ENCODE results near the gene SPATA13. TPM values are rescaled to one million over a fixed set of nuclear protein-coding genes. Genes with fewer than 3 reads are reported as not detected.

Gene SPATA13
- total and polyA plus RNA-seq, 3 experiments from 2014 or later: 60.7 to 97.8 (median 65.1) TPM

GRCh38 chr13:24254146-24254841 lies 93.8 kb downstream of the SPATA13 start:
- peaks cover 84 to 95% (median 92%) of the 10 kb centered on the region in 3 donors for H3K4me1 Mint-ChIP-seq

GRCh38 chr13:24257497-24257896 lies 97.0 kb downstream of the SPATA13 start:
- H3K27ac Mint-ChIP-seq: peak overlapping the region; percentile 83 to 95 (median 88)
- Histone ChIP-seq H3K27ac (ENCODE audit: low read depth, low read length) (no peak overlapping the region), H3K36me3 (ENCODE audit: insufficient read depth, low read length) (no peaks in the 10 kb centered on the region), H3K27me3 (ENCODE audit: insufficient read depth, low read length, poor library complexity, severe bottlenecking) (no peaks in the 10 kb centered on the region), H3K4me1 (ENCODE audit: insufficient read depth, low read length) (peaks cover 79% of the 10 kb centered on the region), H3K9me3 (ENCODE audit: low read length) (no peaks in the 10 kb centered on the region), H3K4me3 (ENCODE audit: low read length) (no peak overlapping the region)
- H3K4me1 Mint-ChIP-seq: peaks cover 88 to 99% (median 97%) of the 10 kb centered on the region in 3 donors
- no peak for DNase-seq
- H3K9me3 Mint-ChIP-seq: no peaks in the 10 kb centered on the region
- H3K36me3 Mint-ChIP-seq: peaks cover 6 to 72% (median 15%) of the 10 kb centered on the region in 3 donors
- peak overlapping the region in 1 of 7 donors; percentile 32 for H3K4me3 Mint-ChIP-seq
- ChIA-PET CTCF (interaction anchor here (1.2 to 9.7 kb wide), 5 partner anchors 10 to 33 kb away, joined by 3 to 91 read pairs (median 4); no protein-coding TSS in a partner anchor), POLR2A (interaction anchor here (8.5 kb wide), 1 partner anchor 12 kb away, joined by 221 read pairs; no protein-coding TSS in a partner anchor)
- no peaks in the 10 kb centered on the region for H3K27me3 Mint-ChIP-seq

More at GRCh38 chr13:24254146-24254841, 93.8 kb downstream of the SPATA13 start:
- Mint-ChIP-seq H3K27ac (peak overlapping the region; percentile 95 to 100 (median 98)), H3K9me3 (no peaks in the 10 kb centered on the region), H3K36me3 (peaks cover 6 to 65% (median 12%) of the 10 kb centered on the region in 3 donors), H3K27me3 (no peaks in the 10 kb centered on the region), H3K4me3 (peak overlapping the region; percentile 91 to 99 (median 99))
- Histone ChIP-seq H3K27me3 (ENCODE audit: insufficient read depth, low read length, poor library complexity, severe bottlenecking) (no peaks in the 10 kb centered on the region), H3K4me1 (ENCODE audit: insufficient read depth, low read length) (peaks cover 71% of the 10 kb centered on the region), H3K36me3 (ENCODE audit: insufficient read depth, low read length) (no peaks in the 10 kb centered on the region), H3K4me3 (ENCODE audit: low read length) (peak overlapping the region; percentile 89), H3K9me3 (ENCODE audit: low read length) (no peaks in the 10 kb centered on the region), H3K27ac (ENCODE audit: low read depth, low read length) (peak overlapping the region; percentile 85)
- ChIA-PET CTCF (interaction anchor here (0.7 to 9.7 kb wide), 7 partner anchors 8 to 30 kb away, joined by 3 to 91 read pairs (median 11); no protein-coding TSS in a partner anchor), POLR2A (interaction anchor here (0.6 to 8.5 kb wide), 5 partner anchors 15 to 52 kb away, joined by 3 to 221 read pairs (median 4); no protein-coding TSS in a partner anchor)
- peak; percentile 56 to 87 (median 73) for DNase-seq

GRCh38 chr13:24261566-24261965 lies 101.0 kb downstream of the SPATA13 start:
- CTCF ChIA-PET: interaction anchor here (0.5 to 9.7 kb wide), 6 partner anchors 8 to 244 kb away, joined by 3 to 91 read pairs (median 4); no protein-coding TSS in a partner anchor
- no peaks in the 10 kb centered on the region for H3K9me3 ChIP-seq (ENCODE audit: low read length)
- peak overlapping the region; percentile 27 for H3K4me3 ChIP-seq (ENCODE audit: low read length)
- H3K27ac Mint-ChIP-seq: peak overlapping the region; percentile 76 to 95 (median 90)
- H3K27ac ChIP-seq (ENCODE audit: low read depth, low read length): no peak overlapping the region
- peaks cover 92% of the 10 kb centered on the region for H3K4me1 ChIP-seq (ENCODE audit: insufficient read depth, low read length)
- H3K36me3 Mint-ChIP-seq: peaks cover 0 to 49% (median 8%) of the 10 kb centered on the region in 3 donors
- H3K9me3 Mint-ChIP-seq: no peaks in the 10 kb centered on the region
- DNase-seq: peak; percentile 26 to 72 (median 65)
- peaks cover 89 to 98% (median 97%) of the 10 kb centered on the region in 3 donors for H3K4me1 Mint-ChIP-seq
- H3K27me3 Mint-ChIP-seq: no peaks in the 10 kb centered on the region
- H3K4me3 Mint-ChIP-seq: peak overlapping the region; percentile 49 to 80 (median 71)
- H3K36me3 ChIP-seq (ENCODE audit: insufficient read depth, low read length): no peaks in the 10 kb centered on the region
- H3K27me3 ChIP-seq (ENCODE audit: insufficient read depth, low read length, poor library complexity, severe bottlenecking): no peaks in the 10 kb centered on the region
- POLR2A ChIA-PET: interaction anchor here (0.8 to 2.6 kb wide), 5 partner anchors 10 to 32 kb away, joined by 3 to 15 read pairs (median 3); no protein-coding TSS in a partner anchor

- Mint-ChIP-seq H3K4me1 (peaks cover 93 to 98% (median 97%) of the 10 kb centered on the region in 3 donors), H3K4me3 (peak overlapping the region; percentile 31 to 89 (median 83)), H3K27ac (peak overlapping the region; percentile 92 to 100 (median 98)), H3K36me3 (peaks cover 0 to 44% (median 9%) of the 10 kb centered on the region in 3 donors), H3K9me3 (no peaks in the 10 kb centered on the region), H3K27me3 (no peaks in the 10 kb centered on the region)
- Histone ChIP-seq H3K4me1 (ENCODE audit: insufficient read depth, low read length) (peaks cover 96% of the 10 kb centered on the region), H3K36me3 (ENCODE audit: insufficient read depth, low read length) (no peaks in the 10 kb centered on the region), H3K27ac (ENCODE audit: low read depth, low read length) (no peak overlapping the region), H3K9me3 (ENCODE audit: low read length) (no peaks in the 10 kb centered on the region), H3K4me3 (ENCODE audit: low read length) (no peak overlapping the region), H3K27me3 (ENCODE audit: insufficient read depth, low read length, poor library complexity, severe bottlenecking) (no peaks in the 10 kb centered on the region)
- POLR2A ChIA-PET: interaction anchor here (0.6 to 13.1 kb wide), 3 partner anchors 9 to 30 kb away, joined by 3 to 221 read pairs (median 3); no protein-coding TSS in a partner anchor
- DNase-seq: no peak
- CTCF ChIA-PET: interaction anchor here (1.0 to 4.0 kb wide), 8 partner anchors 9 to 38 kb away, joined by 3 to 37 read pairs (median 10); no protein-coding TSS in a partner anchor
These were observed 103.1 kb downstream of the SPATA13 start for GRCh38 chr13:24263632-24264031.

- H3K36me3 ChIP-seq (ENCODE audit: insufficient read depth, low read length): no peaks in the 10 kb centered on the region
- H3K4me1 ChIP-seq (ENCODE audit: insufficient read depth, low read length): peaks cover 99% of the 10 kb centered on the region
- H3K27ac Mint-ChIP-seq: peak overlapping the region; percentile 92 to 100 (median 98)
- H3K9me3 Mint-ChIP-seq: no peaks in the 10 kb centered on the region
- ChIA-PET POLR2A (interaction anchor here (1.1 to 13.1 kb wide), 3 partner anchors 9 to 10 kb away, joined by 3 to 221 read pairs (median 3); no protein-coding TSS in a partner anchor), CTCF (interaction anchor here (0.9 to 4.0 kb wide), 11 partner anchors 9 to 40 kb away, joined by 3 to 37 read pairs (median 4); no protein-coding TSS in a partner anchor)
- H3K4me3 ChIP-seq (ENCODE audit: low read length): peak overlapping the region; percentile 42
- peaks cover 93 to 96% (median 95%) of the 10 kb centered on the region in 3 donors for H3K4me1 Mint-ChIP-seq
- H3K27me3 Mint-ChIP-seq: no peaks in the 10 kb centered on the region
- no peaks in the 10 kb centered on the region for H3K27me3 ChIP-seq (ENCODE audit: insufficient read depth, low read length, poor library complexity, severe bottlenecking)
- peaks cover 0 to 38% (median 8%) of the 10 kb centered on the region in 3 donors for H3K36me3 Mint-ChIP-seq
- H3K27ac ChIP-seq (ENCODE audit: low read depth, low read length): no peak overlapping the region
- no peaks in the 10 kb centered on the region for H3K9me3 ChIP-seq (ENCODE audit: low read length)
- peak overlapping the region; percentile 77 to 89 (median 84) for H3K4me3 Mint-ChIP-seq
- peak; percentile 69 to 91 (median 83) for DNase-seq
These were observed 104.5 kb downstream of the SPATA13 start for GRCh38 chr13:24264976-24265375.

GRCh38 chr13:24265453-24265852 lies 104.9 kb downstream of the SPATA13 start:
- POLR2A ChIA-PET: interaction anchor here (1.2 to 13.1 kb wide), 2 partner anchors 9 to 11 kb away, joined by 3 to 221 read pairs; no protein-coding TSS in a partner anchor
- peak overlapping the region; percentile 77 to 89 (median 84) for H3K4me3 Mint-ChIP-seq
- H3K27me3 Mint-ChIP-seq: no peaks in the 10 kb centered on the region
- H3K27ac Mint-ChIP-seq: peak overlapping the region; percentile 92 to 100 (median 98)
- Histone ChIP-seq H3K27me3 (ENCODE audit: insufficient read depth, low read length, poor library complexity, severe bottlenecking) (no peaks in the 10 kb centered on the region), H3K27ac (ENCODE audit: low read depth, low read length) (no peak overlapping the region), H3K4me3 (ENCODE audit: low read length) (peak overlapping the region; percentile 42), H3K36me3 (ENCODE audit: insufficient read depth, low read length) (no peaks in the 10 kb centered on the region), H3K9me3 (ENCODE audit: low read length) (no peaks in the 10 kb centered on the region), H3K4me1 (ENCODE audit: insufficient read depth, low read length) (peaks cover 99% of the 10 kb centered on the region)
- H3K9me3 Mint-ChIP-seq: no peaks in the 10 kb centered on the region
- CTCF ChIA-PET: interaction anchor here (0.8 to 4.0 kb wide), 9 partner anchors 11 to 37 kb away, joined by 3 to 37 read pairs (median 5); no protein-coding TSS in a partner anchor
- H3K36me3 Mint-ChIP-seq: peaks cover 0 to 35% (median 7%) of the 10 kb centered on the region in 3 donors
- peaks cover 91 to 96% (median 95%) of the 10 kb centered on the region in 3 donors for H3K4me1 Mint-ChIP-seq
- DNase-seq: no peak

- no peaks in the 10 kb centered on the region for H3K36me3 ChIP-seq (ENCODE audit: insufficient read depth, low read length)
- Mint-ChIP-seq H3K4me3 (peak overlapping the region; percentile 75 to 91 (median 85)), H3K36me3 (peaks cover 0 to 33% (median 9%) of the 10 kb centered on the region in 3 donors), H3K9me3 (peaks cover 0 to 4% (median 2%) of the 10 kb centered on the region in 5 donors), H3K27ac (peak overlapping the region; percentile 91 to 100 (median 97)), H3K4me1 (peaks cover 92 to 96% (median 93%) of the 10 kb centered on the region in 3 donors), H3K27me3 (peaks cover 0 to 6% of the 10 kb centered on the region in 2 donors)
- peak overlapping the region; percentile 61 for H3K4me3 ChIP-seq (ENCODE audit: low read length)
- CTCF ChIA-PET: interaction anchor here (1.1 to 5.0 kb wide), 3 partner anchors 9 to 37 kb away, joined by 5 to 34 read pairs (median 22); no protein-coding TSS in a partner anchor
- DNase-seq: peak in 2 of 5 donors; percentile 62 to 64
- no peaks in the 10 kb centered on the region for H3K27me3 ChIP-seq (ENCODE audit: insufficient read depth, low read length, poor library complexity, severe bottlenecking)
- POLR2A ChIA-PET: interaction anchor here (1.7 to 13.1 kb wide), 2 partner anchors 11 to 13 kb away, joined by 5 to 221 read pairs; no protein-coding TSS in a partner anchor
- H3K27ac ChIP-seq (ENCODE audit: low read depth, low read length): peak overlapping the region; percentile 49
- peaks cover 92% of the 10 kb centered on the region for H3K4me1 ChIP-seq (ENCODE audit: insufficient read depth, low read length)
- H3K9me3 ChIP-seq (ENCODE audit: low read length): no peaks in the 10 kb centered on the region
These were observed 106.8 kb downstream of the SPATA13 start for GRCh38 chr13:24267274-24267673.
